Dedifferentiated amniotic fluid mesenchymal stem cell (primary cell): ENCODE data around the gene DOK5.
A peak's percentile ranks its signal among the peaks of the same experiment; 100 is the strongest.

Experiments
- DNase-seq: peaks from one replicate; pipeline ENCODE4 v3.0.0-alpha.2; 2016; ENCODE audit errors: extremely low spot score

DOK5 gene

DNA sequence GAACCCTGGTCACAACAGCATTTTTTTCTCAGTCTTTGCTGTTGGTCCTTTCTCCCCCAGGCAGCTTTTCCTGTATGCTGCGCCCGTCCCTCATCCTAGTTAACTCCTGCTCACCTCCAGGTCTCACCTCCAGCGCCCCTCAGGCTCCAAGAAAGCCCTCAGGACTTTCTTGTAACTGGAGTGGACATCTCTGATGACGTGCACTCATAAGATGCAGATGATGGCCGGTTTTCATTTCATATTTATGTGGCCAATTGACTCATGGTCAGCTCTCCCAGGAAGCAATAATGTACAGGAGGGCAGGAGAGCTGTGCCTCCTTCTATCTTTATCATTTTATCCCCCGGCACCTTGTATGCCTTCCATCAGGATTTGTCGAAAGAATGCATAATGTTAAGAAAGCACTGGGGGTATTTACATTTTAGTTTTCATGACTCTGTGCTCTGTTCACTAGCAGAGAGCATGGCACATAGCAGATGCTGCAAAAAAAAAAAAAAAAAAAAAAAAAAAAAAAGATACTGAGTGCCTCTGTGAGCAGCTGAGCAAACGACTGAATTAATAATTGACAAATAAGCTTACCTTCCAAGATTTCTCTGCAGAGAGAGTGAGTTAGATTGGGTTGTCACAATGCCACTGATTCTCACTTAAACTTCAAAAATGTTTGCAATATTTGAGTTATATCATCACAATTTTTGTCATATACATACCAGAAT lies 170.2 kb downstream of the DOK5 start:
- DNase-seq: no peak

- DNase-seq: no peak
These were observed 170.7 kb downstream of the DOK5 start for GRCh38 chr20:54646156-54646517.

DNA sequence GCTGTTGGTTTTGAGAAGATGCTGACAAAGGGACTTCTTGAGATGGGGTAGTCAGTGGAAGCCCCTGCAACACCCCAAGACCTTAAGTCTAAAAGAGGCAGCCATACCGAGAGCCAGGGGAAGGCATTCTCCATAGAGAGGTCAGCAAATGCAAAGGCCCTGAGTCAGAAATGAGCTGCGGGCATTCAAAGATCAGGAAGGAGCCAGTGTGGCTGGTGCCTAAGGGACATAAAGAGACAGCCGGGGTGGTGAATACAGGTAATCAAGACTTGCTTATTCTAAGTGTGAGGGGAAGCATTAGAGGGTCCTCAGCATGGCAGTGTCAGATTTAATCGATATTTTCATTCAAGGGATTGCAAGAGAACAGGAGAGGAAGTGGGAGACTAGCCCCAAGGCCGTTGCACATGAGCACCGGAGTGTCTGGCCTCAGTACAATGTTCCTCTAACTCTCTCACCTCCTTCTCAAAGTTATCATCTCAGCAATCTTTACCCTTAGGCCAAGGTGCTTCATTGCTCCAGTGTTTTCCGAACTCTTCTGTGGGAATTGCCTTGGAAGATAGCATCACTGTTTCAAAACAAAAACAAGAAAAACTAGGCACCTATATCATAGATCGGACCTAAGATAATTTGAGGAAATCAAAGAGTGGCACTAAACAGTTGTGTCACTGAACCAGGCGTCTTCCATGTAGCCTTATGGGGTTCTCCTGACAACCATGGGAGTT lies 173.2 kb downstream of the DOK5 start:
- no peak for DNase-seq

DNA sequence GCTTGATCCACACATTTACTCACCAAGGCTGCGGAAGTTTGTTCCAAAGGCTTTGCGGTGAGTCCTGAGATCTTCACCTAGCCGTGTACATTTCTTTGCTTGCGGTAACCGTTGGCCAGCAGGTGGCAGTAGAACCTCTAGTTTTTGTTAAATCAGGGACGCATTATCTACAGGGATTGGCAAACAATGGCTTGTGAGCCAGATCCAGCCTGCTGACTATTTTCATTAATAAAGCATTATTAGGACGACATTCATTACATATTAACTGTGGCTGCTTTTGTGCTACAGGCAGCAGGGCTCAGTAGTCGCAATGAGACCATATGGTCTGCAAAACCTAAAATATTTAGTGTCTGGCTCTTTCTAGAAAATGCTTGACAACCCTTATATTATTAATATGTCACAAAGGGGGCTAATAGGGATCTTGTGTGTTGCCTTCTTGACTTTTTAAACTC lies 174.1 kb downstream of the DOK5 start:
- DNase-seq: peak; percentile 65

DNA sequence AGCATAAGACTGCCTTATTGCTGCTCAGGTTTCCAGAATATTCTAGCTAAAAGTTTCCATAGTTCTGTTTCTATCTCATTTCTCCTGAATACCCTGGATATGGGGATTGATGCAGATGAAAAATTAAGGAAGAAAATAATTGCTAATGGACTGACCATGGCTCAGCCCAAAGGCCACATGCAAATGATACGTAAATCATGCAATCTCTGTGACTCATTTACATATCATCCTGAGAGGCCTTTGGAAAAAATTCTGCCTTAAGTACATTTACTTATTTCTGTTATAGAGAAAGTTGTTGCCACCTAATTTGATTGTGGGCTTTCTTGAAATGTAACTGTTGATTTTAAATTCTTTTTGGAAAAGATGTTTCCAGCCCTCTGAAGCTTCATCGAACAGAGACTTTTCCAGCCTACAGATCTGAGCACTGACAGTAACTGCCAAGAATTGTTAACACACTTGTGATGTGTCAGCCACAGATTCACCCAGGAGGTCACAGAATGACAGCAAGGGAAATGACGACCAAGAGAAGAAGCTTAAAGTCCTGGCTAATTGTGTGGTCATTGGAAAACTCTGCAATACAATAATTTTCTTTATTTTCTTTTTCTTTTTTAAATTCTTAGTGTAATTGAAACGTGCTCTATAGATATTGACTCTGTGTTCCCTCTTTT lies 174.8 kb downstream of the DOK5 start:
- no peak for DNase-seq

- no peak for DNase-seq
These were observed 175.9 kb downstream of the DOK5 start for GRCh38 chr20:54651252-54651651.

DNA sequence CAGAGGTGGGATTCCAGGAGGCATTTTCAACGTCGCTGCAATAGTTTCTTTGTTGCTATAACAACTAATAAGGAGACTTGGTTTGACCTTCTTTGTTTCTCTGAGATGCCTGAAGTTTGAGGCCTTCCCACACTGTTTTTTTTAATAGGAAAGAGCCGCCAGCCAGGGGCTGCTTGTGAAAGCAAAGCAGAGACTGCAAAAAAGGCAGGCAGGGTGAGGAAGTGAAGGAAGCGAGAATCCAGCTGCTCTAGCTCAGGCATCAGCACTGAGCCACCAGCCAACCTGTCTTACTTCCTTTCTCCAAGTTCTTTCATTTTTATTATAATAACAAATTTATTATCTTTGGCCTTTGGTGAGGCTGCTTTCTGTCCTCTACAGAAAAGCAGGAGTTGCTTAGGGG lies 179.1 kb downstream of the DOK5 start:
- DNase-seq: no peak

DNA sequence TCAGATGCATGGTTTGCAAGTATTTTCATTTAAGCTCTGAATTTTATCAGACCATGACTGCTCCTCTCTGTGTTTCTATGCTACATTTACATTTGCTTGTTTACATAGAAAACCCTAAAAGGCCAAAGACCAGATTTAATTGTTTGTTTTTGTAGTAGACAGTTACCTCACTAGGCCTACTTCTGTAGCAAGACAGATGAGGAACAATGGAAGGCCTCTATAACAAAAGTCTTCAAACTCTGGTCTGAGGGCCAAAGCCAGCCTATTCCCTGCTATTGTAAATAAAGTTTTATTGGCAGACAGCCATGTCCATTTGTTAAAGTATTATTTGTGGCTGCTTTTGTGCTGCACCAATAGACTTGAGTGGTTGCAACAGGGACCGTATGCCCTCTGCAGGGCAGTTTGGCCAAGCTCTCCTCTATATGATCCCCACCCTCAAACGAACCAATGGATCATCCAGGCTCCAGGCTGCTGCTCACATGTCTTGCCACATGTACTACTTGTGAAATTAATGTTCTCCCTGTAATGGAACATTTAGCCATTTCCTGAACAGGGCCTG lies 182.0 kb downstream of the DOK5 start:
- no peak for DNase-seq

DNA sequence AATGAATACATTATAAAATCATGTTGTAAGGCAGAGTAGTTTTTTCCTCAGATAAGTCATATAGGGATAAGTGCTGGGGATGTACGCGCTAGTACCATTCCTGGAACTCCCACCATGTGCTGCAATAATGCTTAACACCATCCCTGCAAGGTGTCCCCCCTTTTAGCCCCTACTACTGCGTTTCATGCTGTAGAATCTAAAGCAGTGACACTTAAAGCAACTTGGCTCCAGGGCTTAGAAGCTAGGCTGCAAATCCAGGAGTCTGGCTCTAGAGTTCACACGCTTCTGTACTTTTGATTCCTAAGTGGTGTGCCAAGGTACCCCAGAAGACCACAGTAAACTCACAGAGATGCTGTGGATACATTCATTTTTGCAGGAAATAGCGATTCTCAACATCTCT lies 183.1 kb downstream of the DOK5 start:
- DNase-seq: no peak

GRCh38 chr20:54661265-54661664 lies 185.9 kb downstream of the DOK5 start:
- no peak for DNase-seq

- DNase-seq: no peak
These were observed 186.6 kb downstream of the DOK5 start for GRCh38 chr20:54661880-54662465.

GRCh38 chr20:54665812-54666211 lies 190.4 kb downstream of the DOK5 start:
- no peak for DNase-seq

DNA sequence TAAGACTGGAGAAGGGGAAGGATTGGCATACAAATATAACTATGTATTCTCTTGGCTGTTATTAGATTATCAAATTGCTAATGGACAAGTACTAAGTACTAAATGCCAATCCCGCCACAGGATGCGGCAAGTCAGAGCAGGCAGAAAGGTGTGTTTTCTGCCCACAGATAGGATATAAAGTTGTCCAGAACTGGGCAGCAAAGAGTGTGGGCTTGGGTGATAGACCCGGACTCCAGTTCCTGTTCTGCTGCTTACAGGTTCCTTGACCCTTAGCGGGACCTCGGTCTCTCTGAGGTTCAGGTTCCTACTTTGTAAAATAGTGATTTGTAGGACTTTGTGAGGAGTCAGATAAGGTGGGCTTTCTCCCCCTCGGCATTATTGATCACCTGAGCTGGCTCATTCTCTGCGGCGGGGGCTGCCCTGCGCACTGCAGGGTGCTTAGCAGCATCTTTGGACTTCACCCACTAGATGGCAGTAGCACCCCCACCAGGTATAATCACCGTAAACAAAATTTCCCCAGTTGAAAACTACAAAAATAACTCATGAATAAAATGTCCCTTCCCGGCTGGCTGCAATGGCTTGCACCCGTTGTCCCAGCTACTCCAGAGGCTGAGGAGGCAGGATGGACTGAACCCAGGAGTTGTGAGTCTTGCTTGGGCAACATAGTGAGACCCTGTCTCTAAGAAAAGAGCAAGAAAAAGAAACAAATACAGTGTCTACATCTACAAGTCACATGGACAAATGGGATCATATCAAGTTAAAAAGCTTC lies 193.1 kb downstream of the DOK5 start:
- no peak for DNase-seq

DNA sequence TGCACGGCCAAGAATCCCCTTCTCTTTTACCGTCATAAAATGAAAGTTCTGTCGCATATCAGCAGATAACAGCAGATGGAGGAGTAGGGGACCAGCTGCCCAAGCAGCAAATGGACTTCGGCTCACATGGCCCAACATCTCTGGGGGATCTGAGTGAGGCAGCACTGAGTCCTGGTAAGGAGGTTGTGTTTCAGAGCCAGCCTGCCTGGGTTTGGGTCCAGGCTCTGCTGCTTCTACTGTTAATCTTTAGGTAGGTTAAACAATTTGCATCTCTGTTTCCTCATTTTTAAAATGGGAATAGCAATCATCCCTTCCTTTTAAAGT lies 193.6 kb downstream of the DOK5 start:
- no peak for DNase-seq

DNA sequence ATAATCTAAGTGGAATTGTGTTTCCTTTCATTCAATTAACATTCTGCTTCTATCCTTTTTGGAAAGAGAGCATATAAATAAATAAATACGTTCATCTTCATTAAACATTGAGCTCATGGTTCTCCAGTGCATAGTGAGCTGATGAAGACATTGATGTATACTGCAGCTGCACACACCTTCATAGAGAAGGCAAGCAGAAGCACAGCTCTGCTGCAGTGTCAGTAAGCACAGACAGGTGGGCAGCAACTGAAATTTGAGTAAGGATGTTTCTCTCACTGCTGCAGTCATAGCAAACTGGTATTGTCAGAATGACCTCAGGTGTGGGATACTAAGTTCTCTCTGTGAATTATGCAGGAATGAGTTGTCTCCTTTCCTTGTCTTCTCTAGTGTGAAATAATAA lies 202.9 kb downstream of the DOK5 start:
- no peak for DNase-seq

DNA sequence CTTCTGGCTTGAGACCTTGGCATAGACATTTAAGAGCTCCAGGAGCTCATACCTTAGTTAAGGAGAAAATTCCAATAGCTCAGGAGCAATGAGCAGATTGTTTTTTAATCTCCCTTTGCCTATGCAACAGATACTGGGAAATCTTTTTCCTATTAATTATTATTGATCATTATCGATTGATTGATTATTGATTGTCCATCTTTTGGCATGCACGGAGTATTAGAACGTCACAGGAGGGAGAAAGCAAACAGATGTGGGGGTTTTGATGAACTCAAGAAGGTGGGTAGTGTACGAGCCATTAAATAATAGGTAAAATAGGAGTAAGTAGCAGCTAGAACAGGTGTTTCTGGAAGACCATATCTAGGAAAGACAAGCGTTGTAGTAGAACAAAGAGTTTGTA lies 205.0 kb downstream of the DOK5 start:
- no peak for DNase-seq

GRCh38 chr20:54680872-54681619 lies 205.7 kb downstream of the DOK5 start:
- DNase-seq: peak; percentile 38

DNA sequence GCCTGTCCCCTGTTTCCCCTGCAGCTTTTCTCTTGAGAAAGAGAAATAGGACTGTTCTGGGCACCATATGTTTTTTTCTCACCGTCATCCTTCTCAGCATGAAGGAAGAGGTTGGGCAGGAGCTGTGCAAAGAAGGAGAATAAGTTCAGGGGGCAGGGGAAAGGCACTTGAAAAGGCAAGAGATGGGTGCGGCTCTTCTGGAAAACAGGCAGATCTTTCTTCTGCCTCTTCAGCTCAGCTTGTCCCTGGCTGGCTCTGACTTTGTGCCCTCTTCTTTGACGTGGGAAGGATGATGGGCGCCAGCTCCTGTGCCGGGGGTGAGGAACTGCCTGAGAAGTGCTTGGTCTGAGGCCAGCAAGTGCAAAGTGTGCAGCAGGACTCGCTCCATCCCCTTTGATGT lies 206.5 kb downstream of the DOK5 start:
- DNase-seq: no peak

DNA sequence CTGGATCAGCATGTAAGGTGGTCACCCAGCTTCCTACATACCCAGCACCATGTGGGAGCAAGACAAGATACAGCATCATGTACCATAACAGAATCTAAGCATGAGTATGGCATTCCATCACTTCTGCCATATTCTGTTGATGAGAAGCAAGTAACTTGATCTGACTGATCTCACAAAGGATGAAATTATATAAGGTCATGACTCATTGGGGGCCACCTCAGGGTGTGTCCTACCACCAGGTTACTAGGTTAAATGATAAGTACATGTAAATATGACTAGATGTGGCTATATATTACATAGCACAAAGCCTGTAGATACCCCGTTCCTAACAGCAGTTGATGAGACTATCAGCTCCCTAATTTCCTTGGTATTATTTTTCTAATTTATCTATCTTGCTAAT lies 213.1 kb downstream of the DOK5 start:
- no peak for DNase-seq

- DNase-seq: no peak
These were observed 214.9 kb downstream of the DOK5 start for GRCh38 chr20:54690323-54690722.

GRCh38 chr20:54691327-54691726 lies 215.9 kb downstream of the DOK5 start:
- DNase-seq: no peak
